Measurements from ENCODE around the gene TOMM34. TPM values are rescaled to one million over a fixed set of nuclear protein-coding genes. Genes with fewer than 3 reads are reported as not detected.

TOMM34 gene
- polyA plus RNA-seq, 1 donor (not counting 4 experiments of a cell fraction or from before 2014, with no cell fraction given): 32.9 TPM

GRCh38 chr20:44990425-44990824 is 30.2 kb upstream of the TOMM34 start:
- dilution Hi-C loops (cut with MboI; ENCODE audit: extremely low pct_ligation_motif_present, low sequenced_read_pairs): no loop called here
- DNase-seq (ENCODE audit: low read depth, low spot score) (no peak), FAIRE-seq (no peak)
- H3K36me3 ChIP-seq (ENCODE audit: control insufficient read depth in 2 of 2, extremely low read depth in 1 of 2, insufficient read depth in 2 of 2, low read length in 2 of 2): peaks cover 0 to 5% of the 10 kb centered on the region in 2 experiments
- H3K9ac ChIP-seq (ENCODE audit: control insufficient read depth, extremely low read depth, insufficient read depth, low read length): peak overlapping the region; percentile 40
- no peak for TF ChIP-seq CTCF (optimal IDR thresholded peaks at IDR 0.05 in 1 of 3, IDR thresholded peaks at IDR 0.05 in 1 of 3, conservative IDR thresholded peaks at IDR 0.05 in 1 of 3; ENCODE audit: extremely low read depth in 1 of 3, insufficient read depth in 2 of 3, low read length in 3 of 3)
- no peak for TF ChIP-seq EZH2 (IDR thresholded peaks at IDR 0.05; ENCODE audit: low read length)
- peaks cover 24% of the 10 kb centered on the region for H3K79me2 ChIP-seq (ENCODE audit: control insufficient read depth, insufficient read depth, low read length)
- H3K4me2 ChIP-seq (ENCODE audit: control insufficient read depth, extremely low read depth, insufficient read depth, low read depth, low read length): peak overlapping the region; percentile 43
- no peaks in the 10 kb centered on the region for H3K9me3 ChIP-seq (ENCODE audit: control insufficient read depth, low read depth, low read length)
- H2AFZ ChIP-seq (ENCODE audit: control insufficient read depth, low read length): no peak overlapping the region
- no peaks in the 10 kb centered on the region for H4K20me1 ChIP-seq (ENCODE audit: control insufficient read depth, extremely low read depth, insufficient read depth, low read length)
- H3K27ac ChIP-seq (ENCODE audit: control insufficient read depth, insufficient read depth, low read length): no peak overlapping the region
- no peaks in the 10 kb centered on the region for H3K9me1 ChIP-seq (ENCODE audit: control insufficient read depth, extremely low read depth, insufficient read depth, low read length)
- H3K27me3 ChIP-seq (ENCODE audit: control insufficient read depth, extremely low read depth, insufficient read depth, low read length): no peaks in the 10 kb centered on the region
- peak overlapping the region in 1 of 3 experiments; percentile 39 for H3K4me3 ChIP-seq (ENCODE audit: control insufficient read depth in 2 of 3, extremely low read depth in 1 of 3, insufficient read depth in 2 of 3, low read depth in 1 of 3, low read length in 3 of 3)
- H3K4me1 ChIP-seq (ENCODE audit: control insufficient read depth, extremely low read depth, insufficient read depth, low read length): peaks cover 16% of the 10 kb centered on the region

GRCh38 chr20:44988631-44989171 is 28.5 kb upstream of the TOMM34 start:
- Histone ChIP-seq H3K9ac (ENCODE audit: control insufficient read depth, extremely low read depth, insufficient read depth, low read length) (no peak overlapping the region), H3K27me3 (ENCODE audit: control insufficient read depth, extremely low read depth, insufficient read depth, low read length) (no peaks in the 10 kb centered on the region), H4K20me1 (ENCODE audit: control insufficient read depth, extremely low read depth, insufficient read depth, low read length) (no peaks in the 10 kb centered on the region), H3K4me3 (ENCODE audit: control insufficient read depth in 2 of 3, extremely low read depth in 1 of 3, insufficient read depth in 2 of 3, low read depth in 1 of 3, low read length in 3 of 3) (no peak overlapping the region), H3K27ac (ENCODE audit: control insufficient read depth, insufficient read depth, low read length) (no peak overlapping the region), H2AFZ (ENCODE audit: control insufficient read depth, low read length) (no peak overlapping the region), H3K4me2 (ENCODE audit: control insufficient read depth, extremely low read depth, insufficient read depth, low read depth, low read length) (no peak overlapping the region), H3K4me1 (ENCODE audit: control insufficient read depth, extremely low read depth, insufficient read depth, low read length) (peaks cover 14% of the 10 kb centered on the region), H3K9me1 (ENCODE audit: control insufficient read depth, extremely low read depth, insufficient read depth, low read length) (no peaks in the 10 kb centered on the region), H3K9me3 (ENCODE audit: control insufficient read depth, low read depth, low read length) (no peaks in the 10 kb centered on the region), H3K79me2 (ENCODE audit: control insufficient read depth, insufficient read depth, low read length) (peaks cover 22% of the 10 kb centered on the region), H3K36me3 (ENCODE audit: control insufficient read depth in 2 of 2, extremely low read depth in 1 of 2, insufficient read depth in 2 of 2, low read length in 2 of 2) (peaks cover 0 to 8% of the 10 kb centered on the region in 2 experiments)
- no peak for TF ChIP-seq EZH2 (IDR thresholded peaks at IDR 0.05; ENCODE audit: low read length)
- no peak for TF ChIP-seq CTCF (optimal IDR thresholded peaks at IDR 0.05 in 1 of 3, IDR thresholded peaks at IDR 0.05 in 1 of 3, conservative IDR thresholded peaks at IDR 0.05 in 1 of 3; ENCODE audit: extremely low read depth in 1 of 3, insufficient read depth in 2 of 3, low read length in 3 of 3)
- dilution Hi-C loops (cut with MboI; ENCODE audit: extremely low pct_ligation_motif_present, low sequenced_read_pairs): no loop called here
- DNase-seq (ENCODE audit: low read depth, low spot score) (no peak), FAIRE-seq (no peak)

Measured in keratinocyte (primary cell).